AG04450 (cell line): Measurements from ENCODE around the gene ZNF446. TPM values are rescaled to one million over a fixed set of nuclear protein-coding genes. Genes with fewer than 3 reads are reported as not detected.
A peak's percentile ranks its signal among the peaks of the same experiment; 100 is the strongest.

ENCODE experiments used
- CTCF ChIA-PET: fragments of 300-600, 350-600 bp; formaldehyde crosslinking; extraction: SDS; loops from one replicate; lab custom pipeline; 2022; ENCODE audit warnings: antibody characterized with exemption, inconsistent platforms; lab: Charles Lee
- POLR2A ChIA-PET: fragments of 350-600 bp; formaldehyde crosslinking; extraction: SDS; loops from one replicate; lab custom pipeline; 2021; ENCODE audit warnings: antibody characterized with exemption, inconsistent platforms; lab: Yijun Ruan, JAX
- DNase-seq: peaks from one replicate; pipeline ENCODE4 v3.0.0-alpha.2; 2011; ENCODE audit warnings: low read depth, low spot score
- H3K27ac ChIP-seq: one replicate; pipeline ENCODE4 v1.5.1; 2012; ENCODE audit warnings: low read depth, low read length, control low read depth
- H3K27me3 ChIP-seq: one replicate; pipeline ENCODE4 v1.6.0; 2012; ENCODE audit warnings: low read length; ENCODE audit not compliant: control insufficient read depth, insufficient read depth
- H3K4me3 ChIP-seq: 2 replicates; pipeline ENCODE4 v1.5.1; 2011; ENCODE audit warnings: mild to moderate bottlenecking, low read depth, low read length, control low read depth
- H3K9me3 ChIP-seq: 2 replicates; pipeline ENCODE4 v1.5.1; 2012; ENCODE audit warnings: low read length; ENCODE audit not compliant: control insufficient read depth, insufficient read depth
- CTCF ChIP-seq: IDR thresholded peaks from 2 replicates; pipeline ENCODE4 v1.5.1; 2011; ENCODE audit warnings: low read depth, low read length, control low read depth, inconsistent platforms
- polyA plus RNA-seq: library from polyadenylated mRNA; depleted of rRNA; stranded (reverse); fragments of >200 nt; gene quantifications from 2 replicates; pipeline ENCODE4 v1.2.3, GENCODE V29; 2011

The ZNF446 gene
- polyA plus RNA-seq, 1 experiment, result 3.7 TPM

- no peaks in the 10 kb centered on the region; the same call in 1 of the 2 replicates for H3K9me3 ChIP-seq
- CTCF ChIA-PET, result interaction anchor here (0.7 to 4.1 kb wide), 21 partner anchors 9 to 155 kb away, joined by 3 to 22 read pairs (median 5); partner anchors contain the start of genes CHMP2A, TRIM28 and UBE2M
These were observed 43.5 kb downstream of the ZNF446 start, which contains the start of gene ZBTB45 for GRCh38 chr19:58519355-58520256. Gene ZBTB45 (minus strand): TSS chr19:58519810. CDS start chr19:58517673, 2,137 bp downstream.

GRCh38 chr19:58520257-58520599 lies 44.1 kb downstream of the ZNF446 start:
- Histone ChIP-seq H3K27ac (peak overlapping the region; percentile 93), H3K9me3 (no peaks in the 10 kb centered on the region; the same call in 1 of the 2 replicates), H3K27me3 (no peaks in the 10 kb centered on the region), H3K4me3 (peak overlapping the region; percentile 89)
- POLR2A ChIA-PET, result interaction anchor here (0.8 to 3.9 kb wide), 18 partner anchors 13 to 242 kb away, joined by 3 to 54 read pairs (median 4); partner anchors contain the start of genes CHMP2A, TRIM28, UBE2M and ZNF324B
- no peak for TF ChIP-seq CTCF
- CTCF ChIA-PET, result interaction anchor here (0.9 to 4.1 kb wide), 14 partner anchors 9 to 118 kb away, joined by 3 to 22 read pairs (median 4); partner anchors contain the start of genes CHMP2A, TRIM28 and UBE2M
- DNase-seq, result no peak

More at GRCh38 chr19:58519355-58520256, 43.5 kb downstream of the ZNF446 start, which contains the start of gene ZBTB45:
- peak within 1 kb of the TSS; percentile 89 for H3K4me3 ChIP-seq
- TF ChIP-seq CTCF, result peak; percentile 69
- POLR2A ChIA-PET, result interaction anchor here (0.8 to 3.9 kb wide), 20 partner anchors 14 to 241 kb away, joined by 3 to 54 read pairs (median 4); partner anchors contain the start of genes CHMP2A, TRIM28, UBE2M and ZNF324B
- H3K27ac ChIP-seq, result peak within 1 kb of the TSS; percentile 93
- no peaks in the 10 kb centered on the region for H3K27me3 ChIP-seq
- DNase-seq, result peak; percentile 92

- TF ChIP-seq CTCF, result no peak
- ChIA-PET CTCF (interaction anchor here (2.8 to 4.1 kb wide), 2 partner anchors 13 to 59 kb away, joined by 13 to 22 read pairs; no protein-coding TSS in a partner anchor), POLR2A (interaction anchor here (0.6 kb wide), 1 partner anchor 28 kb away, joined by 4 read pairs; no protein-coding TSS in a partner anchor)
- H3K27me3 ChIP-seq, result no peaks in the 10 kb centered on the region
- no peak overlapping the region for H3K4me3 ChIP-seq
- no peak for DNase-seq
- H3K27ac ChIP-seq, result no peak overlapping the region
- H3K9me3 ChIP-seq, result no peaks in the 10 kb centered on the region; the same call in 1 of the 2 replicates
These were observed 45.5 kb downstream of the ZNF446 start for GRCh38 chr19:58521651-58522050.

- Histone ChIP-seq H3K27ac (no peak overlapping the region), H3K4me3 (no peak overlapping the region), H3K9me3 (no peaks in the 10 kb centered on the region; the same call in 1 of the 2 replicates), H3K27me3 (no peaks in the 10 kb centered on the region)
- TF ChIP-seq CTCF, result no peak
- POLR2A ChIA-PET, result no interaction called here
- DNase-seq, result no peak
- CTCF ChIA-PET, result no interaction called here
These were observed 46.6 kb downstream of the ZNF446 start for GRCh38 chr19:58522709-58523108.
